Panc1 (cell line): ENCODE measurements around the gene LINGO3.

Experiments
- CTCF ChIP-seq: fragments of 450-650 bp; IDR thresholded peaks from 2 replicates; pipeline ENCODE4 v1.5.1; 2017; ENCODE audit warnings: mild to moderate bottlenecking
- POLR2AphosphoS5 ChIP-seq: IDR thresholded peaks from 2 replicates; pipeline ENCODE4 v1.6.1; 2012; ENCODE audit warnings: mild to moderate bottlenecking, low read depth, low read length, moderate library complexity
- TCF7L2 ChIP-seq: IDR thresholded peaks from 2 replicates; pipeline ENCODE4 v1.6.1; 2011; ENCODE audit warnings: mild to moderate bottlenecking, low read depth, low read length, inconsistent platforms

GRCh38 chr19:2329149-2329478 lies 21.2 kb upstream of the LINGO3 start:
- no peak for TF ChIP-seq CTCF
- no peak for TF ChIP-seq POLR2AphosphoS5
- no peak for TF ChIP-seq TCF7L2
